OCI-LY7 (cell line): ENCODE measurements around the gene DCTPP1. TPM values are rescaled to one million over a fixed set of nuclear protein-coding genes. Genes with fewer than 3 reads are reported as not detected.

Source experiments
- BruUV-seq: library from RNA; stranded (reverse); fragments of 400-500 nt; replicated peaks from 2 replicates; lab custom pipeline; 2021; lab: Mats Ljungman, UMichigan
- CTCF ChIA-PET: fragments of 300-600 bp; sonication (Branson Sonifier 250); formaldehyde crosslinking; loops from one replicate; lab custom pipeline; 2022; ENCODE audit warnings: antibody characterized with exemption; ENCODE audit not compliant: unreplicated experiment; lab: Charles Lee
- POLR2A ChIA-PET: fragments of 300-600 bp; sonication (Branson Sonifier 250); formaldehyde crosslinking; loops from one replicate; lab custom pipeline; 2022; ENCODE audit warnings: antibody characterized with exemption; lab: Charles Lee
- DNase-seq: peaks from one replicate; pipeline ENCODE4 v3.0.0-alpha.2; 2015; ENCODE audit warnings: low spot score
- H2AFZ ChIP-seq: fragments of 200-600 bp; sonication (generic), shearing (Covaris generic); 2 replicates; pipeline ENCODE4 v1.6.1; 2014; ENCODE audit warnings: mild to moderate bottlenecking, antibody characterized with exemption, low read length, moderate library complexity
- H3K27ac ChIP-seq: fragments of 200-600 bp; sonication (generic); 2 replicates; pipeline ENCODE4 v1.5.1; 2014; ENCODE audit warnings: mixed run types, low read depth, mild to moderate bottlenecking, moderate library complexity, low read length, inconsistent platforms; ENCODE audit not compliant: poor library complexity, severe bottlenecking
- H3K36me3 ChIP-seq: fragments of 200-600 bp; sonication (generic); 2 replicates; pipeline ENCODE4 v1.6.1; 2014; ENCODE audit warnings: mild to moderate bottlenecking, antibody characterized with exemption, low read length, moderate library complexity, mixed read lengths; ENCODE audit not compliant: insufficient read depth
- H3K4me1 ChIP-seq: fragments of 200-600 bp; sonication (generic); 2 replicates; pipeline ENCODE4 v1.5.1; 2014; ENCODE audit warnings: mild to moderate bottlenecking, low read length; ENCODE audit not compliant: insufficient read depth, poor library complexity, severe bottlenecking
- H3K4me2 ChIP-seq: fragments of 200-600 bp; sonication (generic); 2 replicates; pipeline ENCODE4 v1.6.1; 2014; ENCODE audit warnings: mild to moderate bottlenecking, low read length
- H3K4me3 ChIP-seq: fragments of 200-600 bp; sonication (generic); 2 replicates; pipeline ENCODE4 v1.5.1; 2014; ENCODE audit warnings: mild to moderate bottlenecking, low read depth, low read length; ENCODE audit not compliant: poor library complexity, severe bottlenecking
- H3K79me2 ChIP-seq: fragments of 200-600 bp; sonication (generic); 2 replicates; pipeline ENCODE4 v1.6.1; 2016; ENCODE audit warnings: low read depth, mild to moderate bottlenecking, low read length, moderate library complexity, mixed read lengths; ENCODE audit not compliant: insufficient read depth
- H3K9me2 ChIP-seq: fragments of 200-600 bp; sonication (generic); 2 replicates; pipeline ENCODE4 v1.6.1; 2016; ENCODE audit warnings: mild to moderate bottlenecking, low read length, mixed read lengths; ENCODE audit not compliant: insufficient read depth
- H3K9me3 ChIP-seq: fragments of 200-600 bp; sonication (generic); 2 replicates; pipeline ENCODE4 v1.6.1; 2014; ENCODE audit warnings: mild to moderate bottlenecking, mixed run types, low read length, mixed read lengths
- H4K20me1 ChIP-seq: fragments of 200-600 bp; sonication (generic); 2 replicates; pipeline ENCODE4 v1.6.1; 2014; ENCODE audit warnings: mild to moderate bottlenecking, antibody characterized with exemption, low read length, moderate library complexity, mixed read lengths; ENCODE audit not compliant: insufficient read depth
- CTCF ChIP-seq: fragments of 200-600 bp; sonication (generic); conservative IDR thresholded peaks from 2 replicates; pipeline ENCODE4 v1.5.1; 2014; ENCODE audit warnings: mild to moderate bottlenecking, antibody characterized with exemption, low read length, moderate library complexity, mixed read lengths
- EZH2phosphoT487 ChIP-seq: fragments of 200-600 bp; sonication (generic); IDR thresholded peaks from 2 replicates; pipeline ENCODE4 v1.6.1; 2018; ENCODE audit warnings: low read depth, borderline replicate concordance, mild to moderate bottlenecking, mixed run types, antibody characterized with exemption, low read length, moderate library complexity, mixed read lengths
- intact Hi-C: fragments of 100-400 bp; cut with micrococcal nuclease; formaldehyde crosslinking; loops from one replicate; pipeline ENCODE4 v1.10.0; 2022; ENCODE audit not compliant: unreplicated experiment
- total RNA-seq, 2 experiments: library from RNA; depleted of rRNA in 1 of 2; stranded (reverse); fragments of >200 nt in 1 of 2; shearing (Covaris generic) in 1 of 2; gene quantifications; 2 replicates each; pipeline ENCODE4 v1.2.3, GENCODE V29; 2014 to 2022

Gene DCTPP1
- total RNA-seq, 2 experiments from 2014 or later = 90.2 to 93.8 TPM

- peaks cover 52% of the 10 kb centered on the region for H3K4me1 ChIP-seq
- peaks cover 21% of the 10 kb centered on the region for H3K36me3 ChIP-seq
- no peak overlapping the region for H2AFZ ChIP-seq
- BruUV-seq = no TSS peak
- no peaks in the 10 kb centered on the region for H3K9me3 ChIP-seq
- intact Hi-C loops = no loop called here
- no peak for TF ChIP-seq CTCF
- TF ChIP-seq EZH2phosphoT487 = no peak
- no peaks in the 10 kb centered on the region for H4K20me1 ChIP-seq
- POLR2A ChIA-PET = interaction anchor here (0.7 to 2.8 kb wide), 3 partner anchors 9 to 14 kb away, joined by 3 to 22 read pairs (median 10); partner anchors contain the start of genes TBC1D10B and ZNF48
- CTCF ChIA-PET = no interaction called here
- H3K4me3 ChIP-seq = peak overlapping the region; percentile 85
- DNase-seq = no peak
- peaks cover 35% of the 10 kb centered on the region; the same call in 1 of the 2 replicates for H3K79me2 ChIP-seq
- H3K4me2 ChIP-seq = peak overlapping the region; percentile 98
- H3K27ac ChIP-seq = peak overlapping the region; percentile 97
- H3K9me2 ChIP-seq = no peaks in the 10 kb centered on the region
These were observed 49.0 kb downstream of the DCTPP1 start for GRCh38 chr16:30380803-30381208.

- Histone ChIP-seq H3K9me3 (no peaks in the 10 kb centered on the region), H3K9me2 (no peaks in the 10 kb centered on the region), H3K4me1 (peaks cover 52% of the 10 kb centered on the region), H2AFZ (no peak overlapping the region), H3K4me2 (peak overlapping the region; percentile 98), H3K27ac (peak overlapping the region; percentile 97), H3K79me2 (peaks cover 35% of the 10 kb centered on the region; the same call in 1 of the 2 replicates), H4K20me1 (no peaks in the 10 kb centered on the region), H3K36me3 (peaks cover 21% of the 10 kb centered on the region), H3K4me3 (peak overlapping the region; percentile 85)
- ChIA-PET POLR2A (interaction anchor here (0.7 to 2.8 kb wide), 2 partner anchors 9 to 11 kb away, joined by 3 to 10 read pairs; partner anchors contain the start of gene TBC1D10B), CTCF (interaction anchor here (0.5 to 0.6 kb wide), 2 partner anchors 38 to 360 kb away, joined by 3 read pairs; no protein-coding TSS in a partner anchor)
- DNase-seq = no peak
- no TSS peak for BruUV-seq
- no peak for TF ChIP-seq CTCF
- TF ChIP-seq EZH2phosphoT487 = no peak
- intact Hi-C loops = no loop called here
These were observed 49.6 kb downstream of the DCTPP1 start for GRCh38 chr16:30380072-30380802.
